ENCODE data around the gene DNAJC17.

DNAJC17 gene

DNA sequence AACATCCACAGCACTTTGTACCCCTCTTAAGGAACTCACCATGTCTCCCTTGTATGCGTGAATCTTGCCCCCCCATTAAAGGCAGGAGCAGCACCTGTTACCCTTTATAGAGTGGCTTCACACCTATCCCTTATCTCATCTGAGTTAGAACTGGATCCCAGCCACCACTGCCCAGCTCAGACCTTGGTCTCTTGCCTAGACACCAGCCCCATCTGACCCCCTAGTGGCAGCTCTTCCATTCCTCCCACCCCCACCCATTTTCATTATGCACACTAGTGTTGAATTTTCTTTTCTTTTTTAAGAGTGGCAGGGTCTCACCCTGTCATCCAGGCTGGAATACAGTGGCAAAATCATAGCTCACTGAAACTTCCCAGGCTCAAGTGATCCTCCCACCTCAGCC lies 3.6 kb downstream of the DNAJC17 start:
- peaks cover 8% of the 10 kb centered on the region for H3K4me1 ChIP-seq (ENCODE audit: control insufficient read depth, insufficient read depth, low read depth, low read length)
- no peak overlapping the region for H3K4me2 ChIP-seq (ENCODE audit: low read length, poor library complexity, severe bottlenecking)
- no peak overlapping the region for H2AK5ac ChIP-seq (ENCODE audit: low read length, severe bottlenecking)
- no peak overlapping the region for H3K4ac ChIP-seq (ENCODE audit: low read depth in 1 of 2, low read length in 2 of 2)
- DNase-seq, result no peak
- H2AFZ ChIP-seq (ENCODE audit: low read depth, low read length), result no peak overlapping the region
- no peak overlapping the region for H2BK5ac ChIP-seq (ENCODE audit: low read depth, low read length, poor library complexity, severe bottlenecking)
- H3K4me3 ChIP-seq (ENCODE audit: insufficient read depth in 1 of 2, low read depth in 1 of 2, low read length in 2 of 2), result no peak overlapping the region
- H2BK120ac ChIP-seq (ENCODE audit: low read depth, low read length), result no peak overlapping the region
- no peak overlapping the region for H3K23ac ChIP-seq (ENCODE audit: low read length in 2 of 2)
- no peak overlapping the region for H3K18ac ChIP-seq (ENCODE audit: low read depth in 1 of 2, low read length in 2 of 2)
- no peaks in the 10 kb centered on the region for H3K9me3 ChIP-seq (ENCODE audit: control insufficient read depth, low read length)
- no peak overlapping the region for H3K14ac ChIP-seq (ENCODE audit: low read length in 2 of 2)
- H2BK15ac ChIP-seq (ENCODE audit: low read depth, poor library complexity, severe bottlenecking), result no peak overlapping the region
- H3K9ac ChIP-seq (ENCODE audit: low read length), result no peak overlapping the region
- H3K27me3 ChIP-seq (ENCODE audit: control insufficient read depth in 1 of 2, insufficient read depth in 1 of 2, low read length in 2 of 2), result no peaks in the 10 kb centered on the region
- H3K79me1 ChIP-seq (replicated peaks; ENCODE audit: low read length, poor library complexity, severe bottlenecking), result peaks cover 32% of the 10 kb centered on the region
- H4K8ac ChIP-seq (ENCODE audit: low read length), result no peak overlapping the region
- H3K36me3 ChIP-seq (ENCODE audit: control insufficient read depth in 1 of 2, insufficient read depth in 2 of 2, low read depth in 1 of 2, low read length in 2 of 2), result peaks cover 0 to 14% of the 10 kb centered on the region in 2 experiments
- no peak overlapping the region for H4K91ac ChIP-seq (ENCODE audit: low read length)
- no peak overlapping the region for H2BK12ac ChIP-seq (ENCODE audit: low read length in 2 of 2)
- no peak overlapping the region for H3K27ac ChIP-seq (ENCODE audit: low read length, poor library complexity, severe bottlenecking)
- WGBS, result 97% methylated on average over 1 of the region's 1 CpG

DNA sequence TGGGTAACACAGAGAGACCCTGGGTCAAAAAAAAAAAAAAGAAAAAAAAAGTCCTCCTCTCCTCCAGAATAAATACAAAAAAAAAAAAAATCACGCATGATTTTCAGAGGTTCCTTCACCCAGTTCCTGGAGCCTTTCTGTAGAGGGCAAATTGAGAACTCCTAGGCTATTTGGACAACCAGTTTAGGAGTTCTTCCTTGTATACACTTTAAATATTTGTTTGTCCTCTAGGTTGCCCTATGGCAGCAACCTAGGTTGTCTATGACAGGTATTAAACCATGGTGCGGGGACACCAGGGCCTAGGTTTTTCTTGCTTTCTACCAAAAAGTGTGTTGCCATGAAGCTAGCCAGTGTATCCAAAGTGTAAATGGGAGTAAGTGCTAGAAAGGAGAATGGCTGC lies 4.2 kb downstream of the DNAJC17 start:
- Histone ChIP-seq H2BK120ac (ENCODE audit: low read depth, low read length) (no peak overlapping the region), H2BK15ac (ENCODE audit: low read depth, poor library complexity, severe bottlenecking) (no peak overlapping the region), H3K4me2 (ENCODE audit: low read length, poor library complexity, severe bottlenecking) (no peak overlapping the region), H2BK12ac (ENCODE audit: low read length in 2 of 2) (no peak overlapping the region), H3K23ac (ENCODE audit: low read length in 2 of 2) (no peak overlapping the region), H3K18ac (ENCODE audit: low read depth in 1 of 2, low read length in 2 of 2) (no peak overlapping the region), H3K27ac (ENCODE audit: low read length, poor library complexity, severe bottlenecking) (no peak overlapping the region), H3K4ac (ENCODE audit: low read depth in 1 of 2, low read length in 2 of 2) (no peak overlapping the region), H2AFZ (ENCODE audit: low read depth, low read length) (no peak overlapping the region), H3K79me1 (replicated peaks; ENCODE audit: low read length, poor library complexity, severe bottlenecking) (peaks cover 31% of the 10 kb centered on the region), H3K4me1 (ENCODE audit: control insufficient read depth, insufficient read depth, low read depth, low read length) (peaks cover 6% of the 10 kb centered on the region), H4K8ac (ENCODE audit: low read length) (no peak overlapping the region), H2AK5ac (ENCODE audit: low read length, severe bottlenecking) (no peak overlapping the region), H3K4me3 (ENCODE audit: insufficient read depth in 1 of 2, low read depth in 1 of 2, low read length in 2 of 2) (no peak overlapping the region), H3K9me3 (ENCODE audit: control insufficient read depth, low read length) (no peaks in the 10 kb centered on the region), H3K27me3 (ENCODE audit: control insufficient read depth in 1 of 2, insufficient read depth in 1 of 2, low read length in 2 of 2) (no peaks in the 10 kb centered on the region), H3K9ac (ENCODE audit: low read length) (no peak overlapping the region), H2BK5ac (ENCODE audit: low read depth, low read length, poor library complexity, severe bottlenecking) (no peak overlapping the region), H4K91ac (ENCODE audit: low read length) (no peak overlapping the region), H3K14ac (ENCODE audit: low read length in 2 of 2) (no peak overlapping the region), H3K36me3 (ENCODE audit: control insufficient read depth in 1 of 2, insufficient read depth in 2 of 2, low read depth in 1 of 2, low read length in 2 of 2) (peaks cover 0 to 14% of the 10 kb centered on the region in 2 experiments)
- no peak for DNase-seq
- WGBS, result 96% methylated on average over 1 of the region's 2 CpGs

DNA sequence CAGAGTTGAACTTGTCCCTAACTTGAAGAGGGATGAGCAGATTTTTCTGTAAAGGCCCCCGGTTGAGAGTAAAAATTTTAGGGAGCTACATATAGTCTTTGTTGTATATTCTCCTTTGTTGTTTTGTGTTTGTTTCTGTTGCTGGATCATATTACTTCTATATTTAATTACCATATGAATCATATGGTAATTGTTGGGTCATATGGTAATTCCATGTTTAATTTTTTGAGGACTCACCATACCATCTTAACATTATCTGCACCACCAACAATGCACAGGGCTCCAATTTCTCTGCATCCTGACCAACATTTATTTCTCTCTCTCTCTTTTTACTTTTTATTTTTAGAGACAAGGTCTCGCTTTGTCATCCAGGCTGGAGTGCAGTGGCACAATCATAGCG lies 7.8 kb downstream of the DNAJC17 start:
- Histone ChIP-seq H3K14ac (ENCODE audit: low read length in 2 of 2) (no peak overlapping the region), H2BK120ac (ENCODE audit: low read depth, low read length) (no peak overlapping the region), H3K23ac (ENCODE audit: low read length in 2 of 2) (no peak overlapping the region), H4K91ac (ENCODE audit: low read length) (no peak overlapping the region), H3K9me3 (ENCODE audit: control insufficient read depth, low read length) (no peaks in the 10 kb centered on the region), H3K27ac (ENCODE audit: low read length, poor library complexity, severe bottlenecking) (no peak overlapping the region), H3K79me1 (replicated peaks; ENCODE audit: low read length, poor library complexity, severe bottlenecking) (peaks cover 38% of the 10 kb centered on the region), H2BK15ac (ENCODE audit: low read depth, poor library complexity, severe bottlenecking) (no peak overlapping the region), H3K9ac (ENCODE audit: low read length) (no peak overlapping the region), H2AK5ac (ENCODE audit: low read length, severe bottlenecking) (no peak overlapping the region), H2BK12ac (ENCODE audit: low read length in 2 of 2) (no peak overlapping the region), H4K8ac (ENCODE audit: low read length) (no peak overlapping the region), H3K4ac (ENCODE audit: low read depth in 1 of 2, low read length in 2 of 2) (no peak overlapping the region), H2AFZ (ENCODE audit: low read depth, low read length) (no peak overlapping the region), H3K27me3 (ENCODE audit: control insufficient read depth in 1 of 2, insufficient read depth in 1 of 2, low read length in 2 of 2) (no peaks in the 10 kb centered on the region), H3K18ac (ENCODE audit: low read depth in 1 of 2, low read length in 2 of 2) (no peak overlapping the region), H3K4me3 (ENCODE audit: insufficient read depth in 1 of 2, low read depth in 1 of 2, low read length in 2 of 2) (no peak overlapping the region), H2BK5ac (ENCODE audit: low read depth, low read length, poor library complexity, severe bottlenecking) (no peak overlapping the region), H3K4me2 (ENCODE audit: low read length, poor library complexity, severe bottlenecking) (no peak overlapping the region), H3K4me1 (ENCODE audit: control insufficient read depth, insufficient read depth, low read depth, low read length) (peaks cover 3% of the 10 kb centered on the region), H3K36me3 (ENCODE audit: control insufficient read depth in 1 of 2, insufficient read depth in 2 of 2, low read depth in 1 of 2, low read length in 2 of 2) (peaks cover 0 to 14% of the 10 kb centered on the region in 2 experiments)
- 100% methylated on average over 1 of the region's 3 CpGs for WGBS
- no peak for DNase-seq

DNA sequence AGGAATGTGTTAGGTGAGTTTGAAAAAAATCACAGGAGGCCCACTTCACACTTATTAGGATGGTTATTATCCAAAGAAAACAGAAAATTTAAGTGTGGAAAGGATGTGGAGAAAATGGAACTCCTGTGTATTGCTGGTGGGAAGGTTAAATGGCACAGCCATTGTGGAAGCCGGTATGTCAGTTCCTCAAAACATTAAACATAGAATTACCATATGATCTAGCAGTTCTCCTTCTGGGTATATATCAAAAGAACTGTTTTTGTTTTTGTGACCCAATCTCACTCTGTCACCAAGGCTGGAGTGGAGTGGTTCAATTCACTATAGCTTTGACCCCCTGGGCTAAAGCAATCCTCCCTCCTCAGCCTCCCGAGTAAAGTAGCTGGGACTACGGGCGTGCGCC lies 10.8 kb downstream of the DNAJC17 start:
- H2BK15ac ChIP-seq (ENCODE audit: low read depth, poor library complexity, severe bottlenecking), result no peak overlapping the region
- H2AK5ac ChIP-seq (ENCODE audit: low read length, severe bottlenecking), result no peak overlapping the region
- no peak overlapping the region for H2BK12ac ChIP-seq (ENCODE audit: low read length in 2 of 2)
- no peak overlapping the region for H4K91ac ChIP-seq (ENCODE audit: low read length)
- H3K79me1 ChIP-seq (replicated peaks; ENCODE audit: low read length, poor library complexity, severe bottlenecking), result peaks cover 31% of the 10 kb centered on the region
- no peak overlapping the region for H3K18ac ChIP-seq (ENCODE audit: low read depth in 1 of 2, low read length in 2 of 2)
- H3K4me1 ChIP-seq (ENCODE audit: control insufficient read depth, insufficient read depth, low read depth, low read length), result peaks cover 6% of the 10 kb centered on the region
- H2BK5ac ChIP-seq (ENCODE audit: low read depth, low read length, poor library complexity, severe bottlenecking), result no peak overlapping the region
- no peak overlapping the region for H3K14ac ChIP-seq (ENCODE audit: low read length in 2 of 2)
- no peak overlapping the region for H3K9ac ChIP-seq (ENCODE audit: low read length)
- H2BK120ac ChIP-seq (ENCODE audit: low read depth, low read length), result no peak overlapping the region
- H3K4ac ChIP-seq (ENCODE audit: low read depth in 1 of 2, low read length in 2 of 2), result no peak overlapping the region
- H3K27ac ChIP-seq (ENCODE audit: low read length, poor library complexity, severe bottlenecking), result no peak overlapping the region
- no peak for DNase-seq
- 97% methylated on average over 4 of the region's 5 CpGs for WGBS
- H4K8ac ChIP-seq (ENCODE audit: low read length), result no peak overlapping the region
- H3K9me3 ChIP-seq (ENCODE audit: control insufficient read depth, low read length), result no peaks in the 10 kb centered on the region
- H3K27me3 ChIP-seq (ENCODE audit: control insufficient read depth in 1 of 2, insufficient read depth in 1 of 2, low read length in 2 of 2), result no peaks in the 10 kb centered on the region
- H3K36me3 ChIP-seq (ENCODE audit: control insufficient read depth in 1 of 2, insufficient read depth in 2 of 2, low read depth in 1 of 2, low read length in 2 of 2), result peaks cover 1 to 10% of the 10 kb centered on the region in 2 experiments
- H3K23ac ChIP-seq (ENCODE audit: low read length in 2 of 2), result no peak overlapping the region
- H3K4me3 ChIP-seq (ENCODE audit: insufficient read depth in 1 of 2, low read depth in 1 of 2, low read length in 2 of 2), result no peak overlapping the region
- H3K4me2 ChIP-seq (ENCODE audit: low read length, poor library complexity, severe bottlenecking), result no peak overlapping the region
- no peak overlapping the region for H2AFZ ChIP-seq (ENCODE audit: low read depth, low read length)

All from mesenchymal stem cell (in vitro differentiated cells and primary cell).